Putamen (tissue), 1 donor: ENCODE results near the gene PLA2G3.

ENCODE experiments used
- DNase-seq: peaks from one replicate; pipeline ENCODE4 v3.0.0-alpha.2; 2016; ENCODE audit warnings: low spot score

The PLA2G3 gene

GRCh38 chr22:31144223-31144622 lies 3.9 kb upstream of the PLA2G3 start:
- no peak for DNase-seq

- no peak for DNase-seq
These were observed 3.2 kb upstream of the PLA2G3 start for GRCh38 chr22:31143537-31143936.

- DNase-seq, result no peak
These were observed 2.7 kb upstream of the PLA2G3 start for GRCh38 chr22:31143038-31143437.

GRCh38 chr22:31142285-31142684 lies 2.0 kb upstream of the PLA2G3 start:
- DNase-seq, result no peak

GRCh38 chr22:31141551-31141950 lies 1.2 kb upstream of the PLA2G3 start:
- DNase-seq, result no peak

GRCh38 chr22:31140746-31141145 lies 438 bp upstream of the PLA2G3 start:
- DNase-seq, result no peak

GRCh38 chr22:31139066-31139465 lies 1.2 kb downstream of the PLA2G3 start:
- DNase-seq, result no peak

- no peak for DNase-seq
These were observed 2.2 kb downstream of the PLA2G3 start for GRCh38 chr22:31138126-31138525.

GRCh38 chr22:31137721-31138120 lies 2.6 kb downstream of the PLA2G3 start:
- no peak for DNase-seq

GRCh38 chr22:31136711-31137110 lies 3.6 kb downstream of the PLA2G3 start:
- DNase-seq, result no peak

- no peak for DNase-seq
These were observed 4.2 kb downstream of the PLA2G3 start for GRCh38 chr22:31136155-31136554.

- DNase-seq, result no peak
These were observed 4.6 kb downstream of the PLA2G3 start for GRCh38 chr22:31135706-31136105.

- DNase-seq, result no peak
These were observed 5.6 kb downstream of the PLA2G3 start for GRCh38 chr22:31134688-31135087.

- DNase-seq, result no peak
These were observed 6.4 kb downstream of the PLA2G3 start for GRCh38 chr22:31133911-31134310.

GRCh38 chr22:31130873-31131272 lies 9.4 kb downstream of the PLA2G3 start:
- no peak for DNase-seq

GRCh38 chr22:31128156-31128555 lies 12.2 kb downstream of the PLA2G3 start:
- DNase-seq, result no peak

GRCh38 chr22:31127181-31127772 lies 13.0 kb downstream of the PLA2G3 start:
- no peak for DNase-seq

GRCh38 chr22:31126869-31127175 lies 13.5 kb downstream of the PLA2G3 start:
- no peak for DNase-seq

- no peak for DNase-seq
These were observed 14.0 kb downstream of the PLA2G3 start for GRCh38 chr22:31126128-31126868.

GRCh38 chr22:31125521-31126117 lies 14.7 kb downstream of the PLA2G3 start:
- DNase-seq, result no peak

- DNase-seq, result no peak
These were observed 15.4 kb downstream of the PLA2G3 start for GRCh38 chr22:31124811-31125465.

- no peak for DNase-seq
These were observed 16.0 kb downstream of the PLA2G3 start for GRCh38 chr22:31124290-31124689.

- no peak for DNase-seq
These were observed 17.1 kb downstream of the PLA2G3 start for GRCh38 chr22:31123292-31123602.
